MG63 (cell line): Measurements from ENCODE around the gene MGAT3. TPM values are rescaled to one million over a fixed set of nuclear protein-coding genes. Genes with fewer than 3 reads are reported as not detected.
"Not testable (repeated sequence)": the region's sequence is repeated elsewhere in the genome, so short reads cannot be mapped to it uniquely, and the experiment has no call there.

Experiments
- DNase-seq: peaks from one replicate; pipeline ENCODE4 v3.0.0-alpha.2; 2020
- H3K27me3 ChIP-seq: fragments of 250-450 bp; sonication (Bioruptor Pico); 2 replicates; pipeline ENCODE4 v1.5.1; 2020; ENCODE audit warnings: mild to moderate bottlenecking, moderate library complexity
- H3K36me3 ChIP-seq: fragments of 250-450 bp; sonication (Bioruptor Pico); 2 replicates; pipeline ENCODE4 v1.5.1; 2020; ENCODE audit warnings: mild to moderate bottlenecking, moderate library complexity
- H3K4me3 ChIP-seq: fragments of 250-450 bp; sonication (Bioruptor Pico); 2 replicates; pipeline ENCODE4 v1.5.1; 2020; ENCODE audit warnings: mild to moderate bottlenecking, moderate library complexity
- H3K9me3 ChIP-seq: fragments of 250-450 bp; sonication (Bioruptor Pico); 2 replicates; pipeline ENCODE4 v1.5.1; 2020; ENCODE audit warnings: mild to moderate bottlenecking, moderate library complexity
- total RNA-seq: library from RNA; depleted of rRNA; stranded (reverse); fragments of >200 nt; shearing (Covaris generic); gene quantifications from 2 replicates; pipeline ENCODE4 v1.2.3, GENCODE V29; 2014; ENCODE audit warnings: low replicate concordance

The MGAT3 gene
- total RNA-seq, 1 experiment from 2014 or later, result 0.20 TPM

DNA sequence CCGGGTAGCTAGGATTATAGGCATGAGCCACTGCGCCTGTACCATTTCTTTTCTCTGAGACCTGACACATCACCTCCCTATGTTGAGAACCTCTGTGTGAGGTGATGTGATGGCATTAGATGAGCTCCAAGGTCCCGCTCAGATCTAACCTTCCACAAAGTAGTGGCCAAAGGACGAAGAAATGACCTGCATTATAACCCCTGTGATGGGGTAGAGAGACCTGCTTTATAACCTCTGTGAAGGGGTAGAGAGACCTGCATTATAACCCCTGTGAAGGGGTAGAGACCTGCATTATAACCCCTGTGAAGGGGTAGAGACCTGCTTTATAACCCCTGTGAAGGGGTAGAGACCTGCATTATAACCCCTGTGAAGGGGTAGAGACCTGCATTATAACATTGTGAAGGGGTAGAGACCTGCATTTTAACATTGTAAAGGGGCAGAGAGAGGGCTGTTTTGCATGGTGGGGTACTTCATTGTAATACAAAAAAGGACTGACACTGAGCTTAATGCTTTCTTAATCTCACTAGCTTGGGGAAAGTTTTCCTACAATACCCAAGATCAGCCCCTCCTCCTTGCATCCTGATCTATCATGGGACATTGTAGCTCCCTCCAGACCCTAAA is 53.8 kb downstream of the MGAT3 start:
- no peak overlapping the region for H3K4me3 ChIP-seq

DNA sequence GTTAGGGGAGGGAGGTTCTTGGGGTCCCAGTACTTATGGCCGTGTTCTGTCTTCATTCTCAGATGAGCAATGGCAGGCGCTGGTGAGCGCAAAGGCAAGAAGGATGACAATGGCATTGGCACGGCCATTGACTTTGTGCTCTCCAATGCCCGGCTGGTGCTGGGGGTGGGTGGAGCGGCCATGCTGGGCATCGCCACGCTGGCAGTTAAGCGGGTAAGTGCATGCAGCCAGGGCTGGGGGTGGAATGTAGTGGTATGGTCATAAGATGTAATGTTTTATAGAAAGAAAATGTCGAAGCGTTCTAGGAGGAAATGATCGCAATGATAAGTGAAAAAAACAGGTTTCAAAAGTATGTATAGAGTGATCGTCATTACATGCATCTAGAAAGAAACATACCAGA is 54.4 kb downstream of the MGAT3 start:
- Histone ChIP-seq H3K9me3 (no peaks in the 10 kb centered on the region), H3K36me3 (peaks cover 87% of the 10 kb centered on the region)
- no peak for DNase-seq

More for the DNA sequence above, 53.8 kb downstream of the MGAT3 start:
- no peaks in the 10 kb centered on the region for H3K9me3 ChIP-seq
- DNase-seq, result no peak
- no peaks in the 10 kb centered on the region for H3K27me3 ChIP-seq
- peaks cover 87% of the 10 kb centered on the region for H3K36me3 ChIP-seq

DNA sequence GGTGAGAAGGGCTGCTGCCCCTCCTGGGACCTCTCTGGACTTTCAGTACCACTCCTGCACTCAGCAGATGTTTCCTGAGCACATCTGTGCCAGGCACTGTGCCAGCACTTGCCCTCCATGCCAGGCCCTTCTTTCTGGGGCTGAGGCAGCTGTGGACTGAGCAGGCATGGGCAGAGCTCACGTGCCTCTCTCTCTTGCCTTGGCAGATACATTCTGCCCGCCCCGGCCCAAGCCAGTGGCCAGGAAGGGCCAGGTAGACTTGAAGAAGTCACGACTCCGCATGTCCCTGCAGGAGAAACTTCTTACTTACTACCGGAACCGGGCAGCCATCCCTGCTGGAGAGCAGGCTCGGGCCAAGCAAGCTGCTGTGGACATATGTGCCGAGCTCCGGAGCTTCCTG is 55.2 kb downstream of the MGAT3 start:
- DNase-seq, result no peak
- H3K9me3 ChIP-seq, result no peaks in the 10 kb centered on the region
- H3K27me3 ChIP-seq, result no peaks in the 10 kb centered on the region
- peaks cover 85% of the 10 kb centered on the region for H3K36me3 ChIP-seq
- no peak overlapping the region for H3K4me3 ChIP-seq

More for the DNA sequence above, 54.4 kb downstream of the MGAT3 start:
- Histone ChIP-seq H3K27me3 (no peaks in the 10 kb centered on the region), H3K4me3 (no peak overlapping the region)

DNA sequence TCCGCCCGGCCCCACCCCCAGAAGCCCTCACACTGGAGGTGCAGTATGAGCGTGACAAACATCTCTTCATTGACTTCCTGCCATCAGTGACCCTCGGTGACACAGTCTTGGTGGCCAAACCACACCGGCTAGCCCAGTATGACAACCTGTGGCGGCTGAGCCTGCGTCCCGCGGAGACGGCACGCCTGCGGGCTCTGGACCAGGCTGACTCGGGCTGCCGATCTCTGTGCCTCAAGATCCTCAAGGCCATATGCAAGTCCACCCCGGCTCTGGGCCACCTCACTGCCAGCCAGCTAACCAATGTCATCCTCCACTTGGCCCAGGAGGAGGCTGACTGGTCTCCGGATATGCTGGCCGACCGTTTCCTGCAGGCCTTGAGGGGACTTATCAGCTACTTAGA is 57.0 kb downstream of the MGAT3 start:
- no peaks in the 10 kb centered on the region for H3K9me3 ChIP-seq
- H3K4me3 ChIP-seq, result no peak overlapping the region
- no peak for DNase-seq
- H3K36me3 ChIP-seq, result peaks cover 70% of the 10 kb centered on the region
- no peaks in the 10 kb centered on the region for H3K27me3 ChIP-seq

DNA sequence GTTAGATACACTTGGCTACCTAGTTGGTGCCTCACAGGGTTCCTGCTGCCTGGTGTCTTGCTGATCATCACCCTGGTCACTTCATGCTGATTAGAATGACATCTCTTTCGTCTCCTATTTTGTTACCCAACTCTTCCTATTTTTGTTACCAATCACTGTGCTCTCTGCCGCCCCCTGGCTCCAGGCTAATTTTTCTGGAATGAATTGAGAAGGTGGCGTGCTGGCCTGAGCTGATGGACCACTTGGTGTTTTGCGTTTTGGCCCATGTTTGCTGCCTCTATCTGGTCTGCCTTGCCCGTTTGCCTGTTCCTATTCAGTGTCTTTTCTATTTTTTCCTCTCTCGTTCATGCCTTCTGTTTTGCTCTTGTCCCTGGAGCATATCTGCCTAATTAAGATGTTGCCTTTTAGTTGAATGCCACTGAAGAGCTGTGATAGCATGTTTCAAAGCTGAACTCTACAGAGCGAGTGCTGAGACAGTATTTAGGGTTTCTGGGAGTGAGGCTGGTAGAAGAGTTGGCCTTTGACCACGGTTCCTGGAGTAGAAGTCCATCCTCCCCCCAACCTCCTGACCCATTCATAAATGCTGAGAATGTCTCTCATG is 57.7 kb downstream of the MGAT3 start:
- no peaks in the 10 kb centered on the region for H3K9me3 ChIP-seq
- H3K27me3 ChIP-seq, result no peaks in the 10 kb centered on the region
- no peak overlapping the region for H3K4me3 ChIP-seq
- peaks cover 66% of the 10 kb centered on the region for H3K36me3 ChIP-seq
- no peak for DNase-seq

DNA sequence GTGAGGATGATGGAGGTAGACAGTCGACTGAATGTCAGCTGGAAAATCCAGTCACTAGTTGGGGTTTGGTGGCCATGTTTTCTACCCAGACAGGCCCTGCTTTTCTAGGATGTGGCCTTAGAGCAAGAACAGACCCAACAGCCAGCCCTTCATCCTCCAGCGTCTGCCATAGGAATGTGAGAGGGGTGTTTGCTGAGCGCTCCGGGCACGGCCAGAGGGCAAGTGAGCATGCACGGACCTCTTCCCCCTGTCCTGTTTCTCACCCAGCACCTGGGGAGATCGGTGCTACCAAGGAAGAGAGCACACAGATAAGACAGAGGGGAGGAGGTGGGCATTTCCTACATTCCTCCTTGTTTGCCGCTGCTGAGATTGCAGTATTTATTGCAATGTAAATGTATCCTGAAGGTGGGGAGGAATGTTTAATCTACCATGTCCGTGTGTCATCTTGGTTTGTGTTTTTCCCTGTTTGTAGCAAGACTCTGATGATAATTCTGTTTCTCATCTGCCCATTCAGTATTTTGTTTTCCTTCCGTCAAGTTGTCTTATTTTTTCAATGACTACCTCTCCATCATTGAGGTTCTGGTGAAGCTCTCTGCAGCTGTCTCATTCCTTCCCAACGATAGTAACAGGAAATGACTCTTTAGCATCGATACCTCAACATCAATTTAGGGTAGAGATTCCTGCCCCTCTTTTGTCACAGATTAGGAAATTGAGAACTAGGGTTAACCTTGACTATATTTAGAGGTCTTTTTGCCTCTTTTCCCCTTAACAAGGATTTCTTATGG is 58.6 kb downstream of the MGAT3 start:
- DNase-seq, result no peak
- Histone ChIP-seq H3K4me3 (no peak overlapping the region), H3K36me3 (peaks cover 57% of the 10 kb centered on the region), H3K9me3 (no peaks in the 10 kb centered on the region), H3K27me3 (no peaks in the 10 kb centered on the region)

DNA sequence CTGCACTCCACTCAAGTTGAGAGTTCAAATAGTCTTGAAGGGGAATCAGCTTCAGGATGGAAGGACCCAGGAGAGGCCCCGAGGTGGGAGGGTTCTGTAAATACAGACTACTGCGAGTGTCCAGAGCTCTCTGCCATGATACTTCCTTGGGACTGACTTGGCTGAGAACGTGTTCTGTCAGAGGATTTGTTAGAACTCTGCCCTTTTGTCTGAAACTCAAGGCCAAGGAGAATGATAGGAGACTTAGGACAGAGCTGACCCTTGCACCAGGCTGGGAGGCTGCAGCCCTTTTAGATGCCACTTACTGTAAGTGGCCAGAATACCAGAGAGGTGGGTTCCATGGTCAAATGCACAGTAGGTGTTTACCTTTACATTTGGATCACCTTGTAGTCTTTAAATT is 60.7 kb downstream of the MGAT3 start:
- H3K27me3 ChIP-seq, result no peaks in the 10 kb centered on the region
- no peaks in the 10 kb centered on the region for H3K9me3 ChIP-seq
- no peak for DNase-seq
- no peak overlapping the region for H3K4me3 ChIP-seq
- peaks cover 57% of the 10 kb centered on the region for H3K36me3 ChIP-seq

DNA sequence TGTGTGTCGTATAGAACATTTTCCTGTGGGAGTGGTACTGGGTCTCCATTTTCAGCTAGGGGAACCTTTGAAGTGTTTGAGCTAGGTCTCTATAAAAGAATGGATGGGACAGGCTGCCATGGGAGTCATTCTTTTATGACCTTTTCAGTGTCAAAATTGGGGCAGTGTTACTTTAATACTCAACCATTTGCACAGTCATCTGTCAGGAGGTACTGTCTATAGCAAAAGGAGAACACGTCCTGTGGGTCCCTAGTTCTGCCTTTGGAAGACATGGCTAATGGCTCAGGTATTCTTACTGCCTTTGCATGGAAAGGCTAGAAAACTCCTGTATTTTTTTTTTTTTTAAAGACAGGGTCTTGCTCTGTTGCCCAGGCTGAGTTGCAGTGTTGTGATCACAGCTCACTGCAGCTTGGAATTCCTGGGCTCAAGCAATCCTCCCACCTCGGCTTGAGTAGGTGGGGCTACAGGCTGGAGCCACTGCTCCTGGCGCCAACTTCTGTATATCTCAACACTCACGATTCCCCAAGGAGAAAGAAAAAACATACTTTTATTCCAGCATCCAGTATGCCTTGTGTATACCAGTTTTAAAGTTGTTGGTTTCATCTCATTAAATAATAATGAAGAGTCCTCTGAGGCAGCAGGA is 61.5 kb downstream of the MGAT3 start:
- no peak overlapping the region for H3K4me3 ChIP-seq
- H3K27me3 ChIP-seq, result no peaks in the 10 kb centered on the region
- peaks cover 63% of the 10 kb centered on the region for H3K36me3 ChIP-seq
- no peaks in the 10 kb centered on the region for H3K9me3 ChIP-seq
- no peak for DNase-seq

DNA sequence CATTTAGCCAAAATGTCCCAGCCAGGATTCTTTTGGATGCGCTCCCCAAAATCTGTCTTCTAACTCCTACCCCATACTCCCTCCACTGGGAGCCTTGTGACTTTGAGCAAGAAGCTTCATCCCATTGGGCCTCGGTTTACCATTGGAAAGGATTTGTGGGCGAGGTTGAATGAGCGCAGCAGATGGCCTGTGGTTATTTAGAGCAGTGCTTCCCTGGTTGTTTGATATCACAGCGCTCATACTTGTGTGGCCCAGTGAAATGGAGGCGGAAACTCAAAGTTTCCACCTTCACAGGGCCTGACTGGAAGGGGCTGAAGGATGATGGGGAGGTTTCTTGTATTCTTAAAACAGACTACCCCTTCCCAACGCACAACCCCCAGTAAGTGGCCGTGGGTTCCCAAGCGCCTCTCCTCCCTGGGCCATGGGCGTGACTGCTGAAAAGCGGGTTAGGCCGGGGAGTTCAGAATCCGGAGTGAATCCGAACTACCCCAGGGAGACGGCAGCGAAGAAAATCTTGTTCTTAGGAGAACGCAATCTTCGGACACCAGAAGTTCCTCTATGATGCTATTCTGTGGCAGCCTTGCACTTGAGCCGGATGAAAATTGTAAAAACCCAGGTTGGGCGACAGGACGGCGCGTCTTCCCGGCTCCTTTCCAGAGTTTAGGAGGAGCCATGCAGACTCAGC is 62.3 kb downstream of the MGAT3 start:
- peaks cover 61% of the 10 kb centered on the region for H3K36me3 ChIP-seq
- H3K4me3 ChIP-seq, result peak overlapping the region; percentile 99
- H3K27me3 ChIP-seq, result no peaks in the 10 kb centered on the region
- peak; percentile 53 for DNase-seq
- H3K9me3 ChIP-seq, result no peaks in the 10 kb centered on the region

DNA sequence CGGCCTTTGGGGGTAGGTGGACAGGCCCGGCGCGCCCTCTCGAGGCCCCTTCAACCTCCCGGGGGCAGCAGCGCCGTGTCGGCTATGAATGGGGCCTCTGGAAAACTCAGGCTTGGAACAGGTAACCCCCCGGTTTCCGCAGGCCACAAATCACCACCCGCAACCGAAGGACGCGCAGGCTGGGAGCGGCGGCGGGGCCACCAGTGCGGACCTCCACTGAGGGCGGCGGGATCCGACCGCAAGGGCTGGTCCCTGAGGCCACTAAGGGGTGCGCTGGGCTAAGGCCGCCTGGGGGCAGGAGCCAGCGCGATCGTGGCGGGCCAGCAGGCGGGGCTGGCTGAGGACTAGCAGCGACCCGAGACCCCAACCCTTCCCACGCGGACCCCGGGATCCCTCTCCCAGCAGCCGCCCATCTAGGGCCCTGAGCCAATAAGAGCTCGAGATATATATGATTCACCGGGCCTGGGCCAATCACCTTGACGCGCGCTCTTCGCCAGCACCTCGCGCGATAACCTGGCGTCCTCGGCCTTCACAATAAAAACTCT is 62.9 kb downstream of the MGAT3 start:
- H3K9me3 ChIP-seq, result no peaks in the 10 kb centered on the region
- no peaks in the 10 kb centered on the region for H3K27me3 ChIP-seq
- peaks cover 61% of the 10 kb centered on the region for H3K36me3 ChIP-seq

DNA sequence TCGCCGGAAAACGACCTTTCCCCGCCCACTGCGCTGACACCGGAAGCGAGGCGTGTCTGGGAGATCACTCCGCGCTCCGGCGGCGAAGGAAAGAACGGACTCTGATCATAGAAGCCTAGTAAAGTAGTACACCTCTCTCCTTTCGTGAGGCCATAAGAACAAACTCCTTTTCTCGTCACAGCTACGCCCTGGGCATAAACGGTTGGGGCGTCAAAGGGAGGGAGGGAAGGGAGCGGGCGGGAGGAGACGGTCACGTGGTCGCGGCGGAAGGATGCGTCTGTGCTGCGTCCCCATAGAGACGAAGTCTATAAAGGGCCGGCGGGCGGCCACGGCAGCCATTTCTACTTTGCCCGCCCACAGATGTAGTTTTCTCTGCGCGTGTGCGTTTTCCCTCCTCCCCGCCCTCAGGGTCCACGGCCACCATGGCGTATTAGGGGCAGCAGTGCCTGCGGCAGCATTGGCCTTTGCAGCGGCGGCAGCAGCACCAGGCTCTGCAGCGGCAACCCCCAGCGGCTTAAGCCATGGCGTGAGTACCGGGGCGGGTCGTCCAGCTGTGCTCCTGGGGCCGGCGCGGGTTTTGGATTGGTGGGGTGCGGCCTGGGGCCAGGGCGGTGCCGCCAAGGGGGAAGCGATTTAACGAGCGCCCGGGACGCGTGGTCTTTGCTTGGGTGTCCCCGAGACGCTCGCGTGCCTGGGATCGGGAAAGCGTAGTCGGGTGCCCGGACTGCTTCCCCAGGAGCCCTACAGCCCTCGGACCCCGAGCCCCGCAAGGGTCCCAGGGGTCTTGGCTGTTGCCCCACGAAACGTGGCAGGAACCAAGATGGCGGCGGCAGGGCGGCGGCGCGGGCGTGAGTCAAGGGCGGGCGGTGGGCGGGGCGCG is 63.7 kb downstream of the MGAT3 start, which contains the start of gene ATF4:
Gene ATF4, plus strand, starts transcription at position 337 of the 880 bp plus-strand sequence. CDS start 884 bp downstream, outside the sequence.
- H3K9me3 ChIP-seq, result no peaks in the 10 kb centered on the region
- DNase-seq, result peak; percentile 81
- peak within 1 kb of the TSS; percentile 99 for H3K4me3 ChIP-seq
- peaks cover 54% of the 10 kb centered on the region for H3K36me3 ChIP-seq
- no peaks in the 10 kb centered on the region for H3K27me3 ChIP-seq

More for the DNA sequence above, 62.9 kb downstream of the MGAT3 start:
- H3K4me3 ChIP-seq, result peak overlapping the region; percentile 99
- DNase-seq, result peak; percentile 99

DNA sequence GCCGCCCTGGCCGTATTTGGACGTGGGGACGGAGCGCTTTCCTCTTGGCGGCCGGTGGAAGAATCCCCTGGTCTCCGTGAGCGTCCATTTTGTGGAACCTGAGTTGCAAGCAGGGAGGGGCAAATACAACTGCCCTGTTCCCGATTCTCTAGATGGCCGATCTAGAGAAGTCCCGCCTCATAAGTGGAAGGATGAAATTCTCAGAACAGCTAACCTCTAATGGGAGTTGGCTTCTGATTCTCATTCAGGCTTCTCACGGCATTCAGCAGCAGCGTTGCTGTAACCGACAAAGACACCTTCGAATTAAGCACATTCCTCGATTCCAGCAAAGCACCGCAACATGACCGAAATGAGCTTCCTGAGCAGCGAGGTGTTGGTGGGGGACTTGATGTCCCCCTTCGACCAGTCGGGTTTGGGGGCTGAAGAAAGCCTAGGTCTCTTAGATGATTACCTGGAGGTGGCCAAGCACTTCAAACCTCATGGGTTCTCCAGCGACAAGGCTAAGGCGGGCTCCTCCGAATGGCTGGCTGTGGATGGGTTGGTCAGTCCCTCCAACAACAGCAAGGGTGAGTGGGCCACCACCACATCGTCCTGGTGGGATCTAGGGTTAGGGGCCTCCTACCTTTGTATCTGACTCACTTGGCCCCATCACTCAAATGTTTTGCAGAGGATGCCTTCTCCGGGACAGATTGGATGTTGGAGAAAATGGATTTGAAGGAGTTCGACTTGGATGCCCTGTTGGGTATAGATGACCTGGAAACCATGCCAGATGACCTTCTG is 64.5 kb downstream of the MGAT3 start:
- DNase-seq, H3K27me3 ChIP-seq, H3K9me3 ChIP-seq: not testable (repeated sequence)
- peak overlapping the region; percentile 99 for H3K4me3 ChIP-seq
- peaks cover 46% of the 10 kb centered on the region for H3K36me3 ChIP-seq

DNA sequence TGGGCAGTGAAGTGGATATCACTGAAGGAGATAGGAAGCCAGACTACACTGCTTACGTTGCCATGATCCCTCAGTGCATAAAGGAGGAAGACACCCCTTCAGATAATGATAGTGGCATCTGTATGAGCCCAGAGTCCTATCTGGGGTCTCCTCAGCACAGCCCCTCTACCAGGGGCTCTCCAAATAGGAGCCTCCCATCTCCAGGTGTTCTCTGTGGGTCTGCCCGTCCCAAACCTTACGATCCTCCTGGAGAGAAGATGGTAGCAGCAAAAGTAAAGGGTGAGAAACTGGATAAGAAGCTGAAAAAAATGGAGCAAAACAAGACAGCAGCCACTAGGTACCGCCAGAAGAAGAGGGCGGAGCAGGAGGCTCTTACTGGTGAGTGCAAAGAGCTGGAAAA is 65.3 kb downstream of the MGAT3 start:
- DNase-seq, H3K27me3 ChIP-seq, H3K9me3 ChIP-seq: not testable (repeated sequence)
- H3K36me3 ChIP-seq, result peaks cover 41% of the 10 kb centered on the region
- H3K4me3 ChIP-seq, result peak overlapping the region; percentile 99

DNA sequence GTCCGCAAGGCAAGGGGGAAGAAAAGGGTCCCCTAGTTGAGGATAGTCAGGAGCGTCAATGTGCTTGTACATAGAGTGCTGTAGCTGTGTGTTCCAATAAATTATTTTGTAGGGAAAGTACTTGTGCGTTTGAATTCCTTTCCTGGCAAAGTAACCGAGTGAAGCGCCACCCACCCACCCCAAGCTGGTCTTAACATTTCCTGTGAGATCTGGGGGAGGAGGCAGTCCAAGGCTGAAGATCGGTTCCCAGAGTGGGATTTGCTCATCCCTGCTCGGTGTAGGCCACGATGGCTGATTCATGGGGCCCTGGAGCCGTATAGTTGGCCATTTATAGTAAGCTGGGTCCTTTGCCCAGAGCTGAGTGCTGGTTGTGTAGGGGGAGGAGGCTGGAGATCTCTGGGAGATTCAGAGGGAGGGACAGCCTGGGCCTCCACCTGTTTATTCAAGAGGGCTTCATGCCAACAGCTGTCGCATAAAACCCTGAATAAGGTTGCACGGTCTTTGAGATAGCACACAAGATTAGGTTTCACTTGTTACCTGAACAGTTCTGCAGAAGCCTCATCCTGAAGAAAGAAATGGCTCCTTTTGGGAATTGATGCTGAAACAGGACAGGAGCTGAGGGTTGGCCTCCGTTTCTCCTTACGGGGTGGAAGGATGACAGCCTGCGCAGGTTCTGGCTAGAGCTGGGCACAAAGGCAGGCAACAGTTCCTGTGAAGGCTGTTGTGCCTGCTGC is 65.9 kb downstream of the MGAT3 start:
- Histone ChIP-seq H3K4me3 (peak overlapping the region; percentile 99), H3K27me3 (no peaks in the 10 kb centered on the region), H3K9me3 (no peaks in the 10 kb centered on the region), H3K36me3 (peaks cover 44% of the 10 kb centered on the region)
- DNase-seq, result peak; percentile 68
